ENCODE measurements around the gene PDCL2. TPM values are rescaled to one million over a fixed set of nuclear protein-coding genes. Genes with fewer than 3 reads are reported as not detected.

PDCL2 gene
- polyA plus RNA-seq, 1 donor from 2014 or later, result not detected

- H2AFZ ChIP-seq (ENCODE audit: low read depth, low read length), result no peak overlapping the region
- no peak for TF ChIP-seq TAF1 (IDR thresholded peaks at IDR 0.05; ENCODE audit: low read depth)
- no peak for TF ChIP-seq SMC3 (conservative IDR thresholded peaks at IDR 0.05; ENCODE audit: poor library complexity)
- TF ChIP-seq POLR2AphosphoS5 (IDR thresholded peaks at IDR 0.05), result no peak
- no peak for TF ChIP-seq REST (IDR thresholded peaks at IDR 0.05; ENCODE audit: borderline replicate concordance)
- TF ChIP-seq MXI1 (conservative IDR thresholded peaks at IDR 0.05; ENCODE audit: poor library complexity, severe bottlenecking), result no peak
- TF ChIP-seq EZH2 (IDR thresholded peaks at IDR 0.05; ENCODE audit: borderline replicate concordance, insufficient read depth, low read length, poor library complexity, severe bottlenecking), result no peak
- TF ChIP-seq EP300 (conservative IDR thresholded peaks at IDR 0.05; ENCODE audit: poor library complexity, severe bottlenecking), result no peak
- TF ChIP-seq RAD21 (conservative IDR thresholded peaks at IDR 0.05), result no peak
- no peak for TF ChIP-seq CTCF (IDR thresholded peaks at IDR 0.05; ENCODE audit: poor library complexity, severe bottlenecking)
- no peak overlapping the region for H3K9ac ChIP-seq (ENCODE audit: low read length)
- no peaks in the 10 kb centered on the region for H3K9me3 ChIP-seq (ENCODE audit: low read length)
- no peaks in the 10 kb centered on the region for H3K27me3 ChIP-seq (ENCODE audit: insufficient read depth, low read depth, low read length)
- H3K4me3 ChIP-seq (ENCODE audit: low read length), result no peak overlapping the region
- H3K79me2 ChIP-seq (replicated peaks; ENCODE audit: insufficient read depth, low read length), result no peaks in the 10 kb centered on the region
- H3K4me2 ChIP-seq (ENCODE audit: low read length), result no peak overlapping the region
- H3K27ac ChIP-seq (ENCODE audit: low read length), result no peak overlapping the region
- H3K36me3 ChIP-seq (ENCODE audit: insufficient read depth, low read length), result no peaks in the 10 kb centered on the region
- no peaks in the 10 kb centered on the region for H3K9me2 ChIP-seq (ENCODE audit: insufficient read depth, low read length)
- H4K20me1 ChIP-seq (ENCODE audit: insufficient read depth), result no peaks in the 10 kb centered on the region
- no peaks in the 10 kb centered on the region for H3F3A ChIP-seq (ENCODE audit: insufficient read depth, low read length, poor library complexity, severe bottlenecking)
Measured at GRCh38 chr4:55574252-55574651, 17.8 kb downstream of the PDCL2 start.

- Histone ChIP-seq H3K27me3 (ENCODE audit: insufficient read depth, low read depth, low read length) (no peaks in the 10 kb centered on the region), H3K9me2 (ENCODE audit: insufficient read depth, low read length) (no peaks in the 10 kb centered on the region), H3K9ac (ENCODE audit: low read length) (no peak overlapping the region), H3K4me2 (ENCODE audit: low read length) (no peak overlapping the region), H3K9me3 (ENCODE audit: low read length) (no peaks in the 10 kb centered on the region), H3K36me3 (ENCODE audit: insufficient read depth, low read length) (no peaks in the 10 kb centered on the region), H3K27ac (ENCODE audit: low read length) (no peak overlapping the region), H4K20me1 (ENCODE audit: insufficient read depth) (no peaks in the 10 kb centered on the region), H3K4me3 (ENCODE audit: low read length) (no peak overlapping the region), H3F3A (ENCODE audit: insufficient read depth, low read length, poor library complexity, severe bottlenecking) (no peaks in the 10 kb centered on the region), H3K79me2 (replicated peaks; ENCODE audit: insufficient read depth, low read length) (no peaks in the 10 kb centered on the region), H2AFZ (ENCODE audit: low read depth, low read length) (no peak overlapping the region)
- no peak for TF ChIP-seq MXI1 (conservative IDR thresholded peaks at IDR 0.05; ENCODE audit: poor library complexity, severe bottlenecking)
- TF ChIP-seq POLR2AphosphoS5 (IDR thresholded peaks at IDR 0.05), result no peak
- TF ChIP-seq REST (IDR thresholded peaks at IDR 0.05; ENCODE audit: borderline replicate concordance), result no peak
- no peak for TF ChIP-seq TAF1 (IDR thresholded peaks at IDR 0.05; ENCODE audit: low read depth)
- TF ChIP-seq RAD21 (conservative IDR thresholded peaks at IDR 0.05), result no peak
- TF ChIP-seq EP300 (conservative IDR thresholded peaks at IDR 0.05; ENCODE audit: poor library complexity, severe bottlenecking), result no peak
- no peak for TF ChIP-seq CTCF (IDR thresholded peaks at IDR 0.05; ENCODE audit: poor library complexity, severe bottlenecking)
- TF ChIP-seq EZH2 (IDR thresholded peaks at IDR 0.05; ENCODE audit: borderline replicate concordance, insufficient read depth, low read length, poor library complexity, severe bottlenecking), result no peak
- TF ChIP-seq SMC3 (conservative IDR thresholded peaks at IDR 0.05; ENCODE audit: poor library complexity), result no peak
Measured at GRCh38 chr4:55571806-55572205, 20.2 kb downstream of the PDCL2 start.

Data from neural cell (in vitro differentiated cells).